Measurements from ENCODE around the gene FRMD8. TPM values are rescaled to one million over a fixed set of nuclear protein-coding genes. Genes with fewer than 3 reads are reported as not detected.
A peak's percentile ranks its signal among the peaks of the same experiment; 100 is the strongest.

FRMD8 gene
- total and polyA plus RNA-seq, 8 donors = 15.8 to 31.9 (median 20.7) TPM

DNA sequence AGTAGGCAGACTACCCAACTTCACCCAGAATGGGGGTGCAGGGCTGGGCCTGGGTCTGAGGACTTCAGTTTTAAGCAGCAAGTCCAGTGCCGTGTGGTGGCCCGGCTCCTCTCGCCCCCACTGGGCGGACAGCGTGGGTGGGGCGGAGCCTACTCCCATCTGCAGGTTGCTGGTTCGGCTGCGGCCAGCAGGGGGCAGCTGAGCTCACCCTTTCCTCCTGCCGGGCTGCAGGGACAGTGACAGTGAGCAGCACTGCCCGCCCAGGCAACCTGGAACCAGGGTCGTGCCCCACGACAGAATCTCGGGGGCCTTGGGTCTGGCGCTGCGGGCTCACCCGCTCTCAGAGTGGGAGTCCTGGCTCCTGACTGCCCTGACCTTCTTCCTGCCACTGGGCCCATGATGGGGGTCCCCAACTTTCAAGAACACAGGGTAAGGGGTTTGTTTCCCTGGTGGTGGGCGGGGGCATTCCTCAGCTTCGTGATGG, 29.9 kb downstream of the FRMD8 start:
- Histone ChIP-seq H3K4me1 (peaks cover 49 to 60% of the 10 kb centered on the region in 2 donors), H3K27ac (peak overlapping the region; percentile 99 to 100), H3K9me3 (no peaks in the 10 kb centered on the region), H3K27me3 (no peaks in the 10 kb centered on the region), H3K36me3 (peaks cover 0 to 27% of the 10 kb centered on the region in 2 donors), H3K4me3 (peak overlapping the region in 1 of 2 donors; percentile 80)
- intact Hi-C loops (cut with DNase I) = loop anchor here in 1 of 2 donors (5.0 kb wide), 1 partner anchor 91 kb away; no protein-coding TSS in a partner anchor
- ATAC-seq = peak; percentile 56
- TF ChIP-seq CTCF (IDR thresholded peaks at IDR 0.05) = peak; percentile 98 to 99
- DNase-seq = peak; percentile 81 to 99 (median 92)

DNA sequence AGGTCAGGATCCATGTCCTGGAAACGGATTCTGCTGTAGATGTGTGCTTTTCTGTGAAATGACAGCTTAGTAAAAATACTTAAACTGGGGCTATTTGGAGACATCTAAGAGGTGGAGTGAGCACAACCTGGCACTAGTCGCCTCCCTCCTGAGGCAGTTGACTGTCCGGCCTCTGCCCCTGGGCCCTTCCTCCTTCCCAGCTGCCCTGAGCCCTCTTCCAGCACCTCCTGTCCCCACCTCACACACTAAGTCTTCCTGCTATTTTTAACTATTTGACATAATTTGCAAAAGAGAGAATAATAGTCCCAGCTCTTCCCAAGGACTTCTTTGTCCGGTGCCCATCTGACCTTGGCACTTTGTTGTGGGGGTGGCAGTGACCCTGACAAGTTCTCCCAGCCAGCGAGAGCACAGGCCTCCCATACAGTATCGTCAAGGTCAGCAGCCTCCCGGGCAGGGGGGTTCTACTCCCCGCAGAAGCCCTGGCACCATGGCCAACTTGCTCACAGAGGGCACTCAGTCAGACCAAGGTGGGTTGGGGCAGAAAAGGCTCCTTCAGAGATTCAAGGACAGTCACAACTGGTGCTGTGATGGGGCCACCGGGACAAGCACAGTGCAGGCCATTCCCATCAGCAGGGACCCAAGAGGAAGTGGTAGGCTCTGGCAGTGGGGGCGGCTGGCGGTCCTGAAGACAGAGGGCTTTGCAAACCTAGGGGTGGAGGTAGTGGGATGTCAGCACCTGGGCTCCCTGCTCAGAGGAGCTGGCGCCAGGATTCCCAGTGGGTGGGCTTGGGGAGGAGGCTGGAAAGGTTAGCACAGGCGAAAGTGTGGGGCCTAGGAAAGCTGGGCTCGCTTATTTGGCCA, 30.6 kb downstream of the FRMD8 start:
- Histone ChIP-seq H3K9me3 (no peaks in the 10 kb centered on the region), H3K4me3 (peak overlapping the region in 1 of 2 donors; percentile 80), H3K36me3 (peaks cover 0 to 20% of the 10 kb centered on the region in 2 donors), H3K27ac (peak overlapping the region; percentile 99 to 100), H3K27me3 (no peaks in the 10 kb centered on the region), H3K4me1 (peaks cover 49 to 63% of the 10 kb centered on the region in 2 donors)
- no peak for TF ChIP-seq CTCF (IDR thresholded peaks at IDR 0.05)
- ATAC-seq (no peak), DNase-seq (peak in 2 of 4 donors; percentile 61 to 86)
- intact Hi-C loops (cut with DNase I) = loop anchor here in 1 of 2 donors (5.0 kb wide), 1 partner anchor 90 kb away; no protein-coding TSS in a partner anchor

DNA sequence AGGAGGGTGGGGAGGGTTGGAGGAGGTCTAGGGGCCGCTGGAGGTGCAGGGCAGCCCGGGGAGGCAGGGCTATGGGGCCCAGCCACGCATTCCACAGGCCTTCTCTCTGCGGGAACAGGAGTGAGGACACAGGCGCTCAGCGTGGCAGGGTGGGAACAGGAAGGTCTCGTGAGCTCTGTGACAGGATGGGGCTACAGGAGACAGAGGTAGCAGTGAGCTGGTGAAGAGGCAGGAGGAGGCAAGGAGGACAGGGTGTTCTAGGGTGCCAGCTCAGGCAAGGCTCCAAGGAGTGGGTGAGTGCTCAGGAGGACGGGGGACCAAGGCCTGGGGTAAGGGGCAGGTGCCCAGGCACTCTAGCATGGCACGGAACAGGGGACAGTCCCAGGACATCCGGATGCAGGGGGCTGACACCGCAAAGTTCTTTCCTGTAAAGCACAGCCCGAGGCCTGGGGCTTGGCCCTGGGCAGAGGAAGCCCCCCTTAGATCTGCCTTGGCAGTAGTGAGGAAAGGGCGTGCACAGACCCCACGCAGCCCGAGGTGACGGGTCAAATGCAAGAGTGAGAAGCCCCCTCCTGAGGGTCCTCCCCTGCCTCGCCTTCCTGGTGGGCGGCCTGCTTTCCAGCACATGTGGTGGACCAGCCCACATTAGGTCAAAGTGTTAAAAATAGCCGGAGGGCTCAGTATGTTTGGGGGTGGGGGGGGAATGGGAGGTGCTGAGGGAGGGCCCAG, 31.4 kb downstream of the FRMD8 start:
- ATAC-seq (no peak), DNase-seq (peak in 3 of 4 donors; percentile 64 to 84 (median 68))
- H3K4me3 ChIP-seq = peak overlapping the region in 1 of 2 donors; percentile 80
- peaks cover 49 to 63% of the 10 kb centered on the region in 2 donors for H3K4me1 ChIP-seq
- peaks cover 0 to 12% of the 10 kb centered on the region in 2 donors for H3K36me3 ChIP-seq
- intact Hi-C loops (cut with DNase I) = loop anchor here in 1 of 2 donors (5.0 kb wide), 1 partner anchor 89 kb away; no protein-coding TSS in a partner anchor
- H3K27me3 ChIP-seq = no peaks in the 10 kb centered on the region
- TF ChIP-seq CTCF (IDR thresholded peaks at IDR 0.05) = no peak
- H3K27ac ChIP-seq = peak overlapping the region; percentile 99 to 100
- H3K9me3 ChIP-seq = no peaks in the 10 kb centered on the region

- H3K36me3 ChIP-seq = peaks cover 0 to 7% of the 10 kb centered on the region in 2 donors
- no peaks in the 10 kb centered on the region for H3K9me3 ChIP-seq
- peak overlapping the region; percentile 99 to 100 for H3K27ac ChIP-seq
- no peak for TF ChIP-seq CTCF (IDR thresholded peaks at IDR 0.05)
- intact Hi-C loops (cut with DNase I) = loop anchor here in 1 of 2 donors (5.0 kb wide), 1 partner anchor 89 kb away; no protein-coding TSS in a partner anchor
- ATAC-seq (peak; percentile 0), DNase-seq (no peak)
- peak overlapping the region in 1 of 2 donors; percentile 80 for H3K4me3 ChIP-seq
- H3K27me3 ChIP-seq = no peaks in the 10 kb centered on the region
- H3K4me1 ChIP-seq = peaks cover 49 to 63% of the 10 kb centered on the region in 2 donors
Measured at GRCh38 chr11:65418431-65418680, 31.9 kb downstream of the FRMD8 start.
